CD4-positive, alpha-beta T cell treated with Interleukin-4 for 4 hours (primary cell): ENCODE results near the gene ACOT13.
"Not testable (repeated sequence)": the region's sequence is repeated elsewhere in the genome, so short reads cannot be mapped to it uniquely, and the experiment has no call there.

ENCODE experiments used
- DNase-seq: peaks from one replicate; pipeline ENCODE4 v3.0.0-alpha.2; 2020

The ACOT13 gene

GRCh38 chr6:24692848-24693592, 26.1 kb downstream of the ACOT13 start:
- DNase-seq, result no peak

- no peak for DNase-seq
These were observed 27.3 kb downstream of the ACOT13 start for GRCh38 chr6:24694198-24694597.

GRCh38 chr6:24695635-24696034, 28.8 kb downstream of the ACOT13 start:
- DNase-seq, result peak; percentile 64

GRCh38 chr6:24696097-24696496, 29.2 kb downstream of the ACOT13 start:
- DNase-seq, result no peak

- DNase-seq, result no peak
These were observed 32.9 kb downstream of the ACOT13 start for GRCh38 chr6:24699521-24700359.

- no peak for DNase-seq
These were observed 35.9 kb downstream of the ACOT13 start for GRCh38 chr6:24702720-24703282.

- DNase-seq, result no peak
These were observed 37.6 kb downstream of the ACOT13 start for GRCh38 chr6:24704468-24704867.

GRCh38 chr6:24708612-24709011, 41.7 kb downstream of the ACOT13 start:
- no peak for DNase-seq

- no peak for DNase-seq
These were observed 42.3 kb downstream of the ACOT13 start for GRCh38 chr6:24709014-24709711.

- DNase-seq, result no peak
These were observed 43.8 kb downstream of the ACOT13 start for GRCh38 chr6:24710519-24711303.

GRCh38 chr6:24716602-24717148, 49.8 kb downstream of the ACOT13 start:
- DNase-seq, result not testable (repeated sequence)

GRCh38 chr6:24718449-24719124, 51.7 kb downstream of the ACOT13 start:
- no peak for DNase-seq

GRCh38 chr6:24719125-24719971, 52.5 kb downstream of the ACOT13 start, which contains the start of gene C6orf62:
C6orf62 (minus strand) TSS chr6:24719154; CDS start chr6:24718668, 486 bp downstream.
- peak; percentile 34 for DNase-seq

GRCh38 chr6:24720131-24720603, 53.3 kb downstream of the ACOT13 start:
- DNase-seq, result peak; percentile 83

- DNase-seq, result peak; percentile 100
These were observed 54.0 kb downstream of the ACOT13 start for GRCh38 chr6:24720604-24721460.

GRCh38 chr6:24721461-24722215, 54.8 kb downstream of the ACOT13 start:
- peak; percentile 84 for DNase-seq

- no peak for DNase-seq
These were observed 56.4 kb downstream of the ACOT13 start for GRCh38 chr6:24723270-24723669.

- DNase-seq, result not testable (repeated sequence)
These were observed 63.8 kb downstream of the ACOT13 start for GRCh38 chr6:24730653-24731052.
